GM18498 (cell line): Measurements from ENCODE around the gene LRP8.
A peak's percentile ranks its signal among the peaks of the same experiment; 100 is the strongest.

Source experiments
- ATAC-seq: cut with Tn5 transposase; IDR thresholded peaks from one replicate; pipeline ENCODE4 v1.9.1; 2021; ENCODE audit warnings: mild to moderate bottlenecking, moderate library complexity; ENCODE audit not compliant: unreplicated experiment

The LRP8 gene

GRCh38 chr1:53266038-53266437 is 61.8 kb downstream of the LRP8 start:
- ATAC-seq: no peak

- ATAC-seq: no peak
Measured at GRCh38 chr1:53265581-53265980, 62.3 kb downstream of the LRP8 start.

GRCh38 chr1:53264048-53264447 is 63.8 kb downstream of the LRP8 start:
- no peak for ATAC-seq

DNA sequence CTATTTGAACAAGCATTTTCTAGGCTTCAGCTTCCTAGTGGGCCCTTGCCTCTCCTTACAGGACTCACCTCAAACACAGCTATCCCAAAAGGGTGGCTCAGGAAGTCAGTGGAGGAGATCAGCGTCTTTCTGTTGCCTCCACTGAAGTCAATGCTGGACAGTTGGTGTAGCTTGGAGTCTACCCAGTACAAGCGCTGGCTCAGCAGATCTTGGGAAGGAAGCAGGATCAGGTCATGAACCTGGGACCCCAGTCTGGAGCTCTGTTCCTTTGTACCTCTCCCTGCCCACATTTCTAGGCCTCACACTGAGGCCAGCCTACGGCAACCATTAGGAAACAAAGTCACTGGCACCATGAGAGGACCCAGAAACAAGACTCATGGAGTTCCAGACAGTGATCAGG is 65.9 kb downstream of the LRP8 start:
- no peak for ATAC-seq

GRCh38 chr1:53260631-53261247 is 67.1 kb downstream of the LRP8 start:
- no peak for ATAC-seq

DNA sequence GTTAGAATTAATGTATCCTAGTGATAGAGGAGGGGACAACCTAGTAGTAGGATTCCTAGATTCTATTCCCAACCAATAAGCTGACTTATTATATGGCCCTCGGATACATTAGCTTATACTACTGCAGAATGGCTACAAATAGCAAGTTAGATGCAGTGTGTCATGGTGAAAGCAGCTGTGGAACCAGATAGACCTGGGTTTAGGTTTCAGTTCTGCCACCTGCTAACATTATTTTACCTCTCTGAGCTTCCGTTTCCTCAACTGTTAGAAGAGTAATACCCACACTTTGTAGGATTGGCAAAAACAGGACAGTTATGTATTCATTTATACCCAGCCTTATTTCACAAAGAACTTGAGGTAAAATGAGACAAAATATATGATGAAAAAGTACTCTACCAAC is 67.9 kb downstream of the LRP8 start:
- peak; percentile 53 for ATAC-seq

- no peak for ATAC-seq
Measured at GRCh38 chr1:53258216-53258615, 69.7 kb downstream of the LRP8 start.

GRCh38 chr1:53257454-53258081 is 70.3 kb downstream of the LRP8 start:
- no peak for ATAC-seq

DNA sequence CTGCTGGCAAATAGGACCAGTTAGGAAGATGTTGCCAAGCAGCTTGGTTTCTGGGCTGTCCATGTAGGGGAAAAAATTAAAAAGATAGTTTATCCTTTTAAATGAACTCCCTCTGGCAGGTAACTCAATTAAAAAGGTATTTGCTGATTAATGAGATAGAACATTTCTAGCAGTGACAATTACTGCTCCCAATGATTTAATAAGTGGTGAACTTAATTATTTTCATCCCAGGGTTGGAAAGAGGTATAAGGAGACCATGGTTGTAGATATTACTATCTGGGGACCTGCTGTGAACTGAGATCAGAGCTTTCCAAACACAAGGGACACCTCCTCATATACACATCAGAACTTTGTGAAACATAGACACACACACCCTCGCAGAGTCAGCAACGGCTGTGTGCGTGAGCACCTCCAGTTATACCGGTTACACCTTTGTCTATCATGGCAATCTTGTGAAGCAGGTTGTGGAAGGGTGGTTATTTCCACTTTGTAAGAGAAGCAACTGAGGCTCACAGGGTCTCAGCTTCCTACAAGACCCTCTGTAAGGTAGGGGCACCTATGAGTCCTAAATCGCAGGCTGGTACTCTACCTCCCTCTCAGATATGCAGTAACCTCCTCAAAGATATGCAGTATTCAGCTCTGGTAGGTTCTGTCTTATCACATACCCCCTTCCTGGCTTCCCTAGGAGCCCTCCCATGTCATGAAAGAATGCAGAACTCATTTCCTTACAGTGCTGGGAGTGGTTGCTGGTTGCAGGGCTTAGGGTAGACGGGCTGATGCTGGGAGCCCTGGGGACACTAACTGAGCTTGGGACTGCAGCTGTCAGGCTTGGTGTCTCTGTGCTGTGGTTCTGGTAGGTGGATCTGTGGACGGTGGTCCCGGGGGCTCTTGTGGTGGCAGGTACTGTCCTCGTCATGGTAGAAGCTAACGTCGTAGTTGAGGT is 71.1 kb downstream of the LRP8 start:
- no peak for ATAC-seq

DNA sequence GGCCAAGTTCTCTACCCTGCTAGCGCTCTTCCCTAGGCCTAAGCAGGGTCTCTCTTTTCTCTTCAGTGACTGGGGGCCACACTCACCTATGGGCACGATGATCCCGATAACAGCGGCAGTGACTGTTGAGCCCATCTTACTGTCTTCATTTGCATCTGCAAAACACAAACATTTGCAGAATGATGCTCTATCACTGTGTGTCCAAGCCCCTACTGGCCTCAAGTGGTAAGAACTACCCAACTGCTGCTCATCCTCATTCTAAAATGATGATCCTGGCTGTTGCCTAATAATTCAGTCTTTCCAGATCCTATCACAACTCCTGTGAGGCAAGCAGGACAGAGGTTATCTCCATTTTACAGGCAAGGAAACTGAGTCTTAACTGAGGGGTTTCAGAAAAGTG is 72.8 kb downstream of the LRP8 start:
- ATAC-seq: no peak

- ATAC-seq: no peak
Measured at GRCh38 chr1:53254011-53254640, 73.7 kb downstream of the LRP8 start.

- ATAC-seq: no peak
Measured at GRCh38 chr1:53250325-53250724, 77.5 kb downstream of the LRP8 start.

GRCh38 chr1:53249706-53250105 is 78.2 kb downstream of the LRP8 start:
- ATAC-seq: no peak

DNA sequence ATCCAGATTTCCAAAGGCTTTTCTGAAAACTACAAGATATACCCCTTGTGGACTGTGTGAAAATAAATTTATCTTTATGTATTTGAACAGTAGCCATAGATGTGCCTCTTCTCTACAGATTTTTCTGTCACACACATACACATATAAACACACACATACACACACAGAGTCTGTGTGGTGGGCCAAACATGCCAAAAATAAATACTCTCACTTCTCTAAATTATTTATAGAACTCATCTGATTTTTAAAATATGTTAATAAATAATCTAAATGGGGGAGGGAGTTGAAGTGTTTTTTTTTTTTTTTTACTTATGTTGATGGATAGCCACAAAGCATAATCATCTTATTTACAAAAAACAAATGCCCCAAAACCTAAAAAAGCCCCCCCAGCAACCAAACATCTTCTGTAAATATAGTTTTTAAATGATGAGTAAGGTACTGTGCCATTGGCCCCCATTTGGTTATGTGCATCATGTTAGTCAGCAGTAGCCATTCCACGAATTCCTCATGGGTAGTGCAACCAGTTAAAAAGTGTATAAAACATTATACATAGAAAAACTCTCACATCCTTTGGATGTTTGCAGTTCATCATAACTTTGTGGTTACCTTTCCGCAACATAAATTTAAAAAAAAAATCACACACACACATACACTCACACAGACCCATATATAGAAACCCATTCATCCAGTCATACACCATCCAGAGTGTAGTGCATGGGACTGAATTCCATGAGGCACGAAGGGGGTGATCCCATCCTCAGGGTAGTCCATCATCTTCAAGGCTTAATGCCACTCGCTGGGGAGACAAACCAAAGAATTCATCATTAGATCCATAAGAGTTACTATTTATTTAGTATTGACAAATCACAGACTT is 81.4 kb downstream of the LRP8 start:
- no peak for ATAC-seq

DNA sequence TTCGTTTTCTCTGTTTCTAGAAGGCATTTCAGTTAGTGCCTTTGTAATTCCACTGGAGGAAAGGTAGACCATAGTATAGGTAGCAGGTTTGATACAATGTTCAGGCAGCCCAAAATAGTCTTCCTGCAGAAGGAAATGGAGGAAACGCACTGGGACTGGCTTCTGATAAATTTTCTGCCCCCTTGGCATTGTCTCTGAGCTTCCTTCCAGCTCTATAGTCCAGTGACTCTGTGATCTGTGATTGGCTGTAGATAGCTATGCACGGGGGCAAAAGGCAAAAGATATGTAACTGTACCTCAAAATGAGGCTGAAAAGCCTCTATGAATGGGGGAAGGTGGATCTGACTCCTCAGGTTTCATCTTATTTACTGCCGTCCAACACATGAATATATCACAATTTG is 83.7 kb downstream of the LRP8 start:
- ATAC-seq: no peak

GRCh38 chr1:53242381-53242780 is 85.5 kb downstream of the LRP8 start:
- ATAC-seq: no peak

DNA sequence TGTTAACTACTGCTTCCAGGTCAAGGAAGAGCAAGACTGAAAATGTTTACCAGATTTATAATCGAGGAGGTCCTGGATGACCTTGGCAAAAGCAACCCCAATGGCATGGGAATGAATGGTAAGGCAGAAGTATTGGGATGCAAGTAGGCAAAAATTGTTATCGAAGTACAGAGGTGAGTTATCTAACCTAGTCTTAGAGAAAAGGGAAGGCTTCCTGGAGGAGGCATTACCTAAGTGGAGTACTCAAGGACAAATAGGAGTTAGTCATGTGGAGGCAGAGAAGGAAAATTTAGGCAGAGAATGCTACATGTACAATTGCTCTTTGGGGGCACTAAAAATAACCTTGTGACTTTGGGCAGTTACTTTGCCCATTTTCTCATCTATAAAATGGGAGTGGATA is 86.0 kb downstream of the LRP8 start:
- no peak for ATAC-seq

DNA sequence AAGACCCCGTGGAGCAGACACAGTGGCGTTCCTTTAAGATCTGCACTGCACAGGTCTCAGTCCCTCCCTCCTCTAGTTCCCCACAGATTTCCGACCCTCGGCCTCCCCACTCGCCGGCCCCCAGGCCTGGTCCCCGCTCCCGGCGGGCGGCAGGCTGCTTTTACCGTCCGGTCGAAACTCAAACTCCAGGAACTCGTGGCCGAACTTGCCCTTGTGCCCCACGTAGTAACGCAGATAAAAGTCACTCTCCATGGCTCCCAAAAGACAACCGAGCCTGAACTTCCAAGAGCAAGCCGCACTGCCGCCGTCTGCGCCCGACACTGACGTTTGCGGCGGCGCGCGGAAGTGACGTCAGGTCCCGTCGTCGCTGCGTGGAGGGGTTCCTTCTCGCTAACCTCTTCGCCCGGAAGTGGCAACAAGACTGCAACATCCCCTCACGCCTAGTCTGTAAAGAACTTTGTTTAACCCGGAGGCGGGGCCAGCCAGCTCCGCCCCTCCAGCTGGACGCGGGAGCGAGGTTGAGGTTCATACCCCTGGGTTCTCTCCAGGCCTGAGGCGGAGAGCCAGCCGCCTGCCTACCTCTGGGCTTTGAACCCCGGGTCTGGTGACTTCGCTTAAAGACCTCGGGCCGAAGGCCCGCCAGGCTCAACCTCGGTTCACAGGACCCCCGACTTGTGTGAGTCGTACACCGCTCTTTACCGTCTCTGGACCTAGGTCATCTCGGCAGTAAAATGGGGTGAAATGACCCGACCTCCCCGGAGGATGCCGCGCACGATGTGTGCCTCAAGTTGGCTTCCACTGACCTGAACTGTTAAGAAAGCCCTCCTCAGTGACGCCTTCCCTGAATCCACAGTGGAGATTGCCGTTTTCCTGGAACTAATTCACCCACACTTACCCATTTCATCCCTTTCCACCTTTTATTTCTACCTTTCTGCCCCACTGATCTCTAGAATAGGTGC is 89.4 kb downstream of the LRP8 start, which contains the start of gene MAGOH:
TSS of gene MAGOH (minus strand) at position 322 of the 959 bp plus-strand sequence. CDS start at position 252, 70 bp downstream.
- ATAC-seq: peak; percentile 97

- ATAC-seq: no peak
Measured at GRCh38 chr1:53237638-53238037, 90.2 kb downstream of the LRP8 start.
